Activated naive CD4-positive, alpha-beta T cell treated with anti-CD3 and anti-CD28 coated beads, Interleukin-2, amount 50 U/mL, for 24 hours (primary cell): ENCODE results near the gene FIGNL1.

Source experiments
- H3K27ac Mint-ChIP-seq: one replicate; pipeline ENCODE4 v1.8.0; 2021; ENCODE audit warnings: mild to moderate bottlenecking, mixed read lengths
- H3K27me3 Mint-ChIP-seq: one replicate; pipeline ENCODE4 v1.8.0; 2021; ENCODE audit warnings: mixed read lengths
- H3K36me3 Mint-ChIP-seq: one replicate; pipeline ENCODE4 v1.8.0; 2021; ENCODE audit warnings: mixed read lengths
- H3K4me1 Mint-ChIP-seq: one replicate; pipeline ENCODE4 v1.8.0; 2021; ENCODE audit warnings: mixed read lengths
- H3K4me3 Mint-ChIP-seq: one replicate; pipeline ENCODE4 v1.8.0; 2021; ENCODE audit warnings: mild to moderate bottlenecking, mixed read lengths
- H3K9me3 Mint-ChIP-seq: one replicate; pipeline ENCODE4 v1.8.0; 2021; ENCODE audit warnings: mixed read lengths

FIGNL1 gene

DNA sequence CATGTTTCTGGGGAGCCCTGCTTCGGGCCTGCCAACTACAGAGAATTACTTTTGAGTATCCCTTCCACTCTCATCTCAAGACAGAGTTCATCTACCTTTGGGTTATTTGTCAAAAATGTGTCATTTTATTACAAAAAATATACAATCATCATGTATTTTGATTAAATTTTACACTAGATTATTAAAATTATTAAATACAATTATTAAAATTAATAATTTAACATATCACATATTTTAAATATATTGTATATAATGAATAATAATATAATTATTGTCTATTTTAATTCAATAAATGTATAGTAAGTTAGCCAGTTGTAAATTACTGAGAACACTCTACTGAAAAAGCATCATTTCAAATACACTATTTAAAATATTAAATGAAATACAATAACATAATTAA is 50.9 kb downstream of the FIGNL1 start:
- Mint-ChIP-seq H3K27me3 (no peaks in the 10 kb centered on the region), H3K36me3 (peaks cover 40% of the 10 kb centered on the region), H3K27ac (peak overlapping the region; percentile 36), H3K9me3 (no peaks in the 10 kb centered on the region), H3K4me3 (no peak overlapping the region), H3K4me1 (peaks cover 71% of the 10 kb centered on the region)

DNA sequence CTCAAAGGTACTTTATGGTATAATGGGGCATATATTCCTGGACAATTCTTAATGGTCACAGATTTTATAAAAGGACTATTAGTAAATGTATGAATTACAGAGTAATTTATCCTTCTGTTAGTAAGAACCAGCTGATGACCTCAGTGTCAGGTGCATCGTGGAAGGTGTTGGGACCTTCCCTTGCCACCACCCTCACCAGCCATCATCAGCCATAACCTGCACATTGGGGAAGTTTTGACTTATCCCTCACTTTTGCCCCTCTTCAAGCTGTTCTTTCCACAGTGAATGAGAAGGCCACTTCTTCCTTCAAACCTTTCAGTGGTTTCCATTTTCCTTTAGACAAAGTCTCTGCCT is 52.2 kb downstream of the FIGNL1 start:
- H3K27ac Mint-ChIP-seq: peak overlapping the region; percentile 99
- peaks cover 41% of the 10 kb centered on the region for H3K36me3 Mint-ChIP-seq
- peaks cover 71% of the 10 kb centered on the region for H3K4me1 Mint-ChIP-seq
- H3K27me3 Mint-ChIP-seq: no peaks in the 10 kb centered on the region
- peak overlapping the region; percentile 81 for H3K4me3 Mint-ChIP-seq
- peaks cover 6% of the 10 kb centered on the region for H3K9me3 Mint-ChIP-seq

DNA sequence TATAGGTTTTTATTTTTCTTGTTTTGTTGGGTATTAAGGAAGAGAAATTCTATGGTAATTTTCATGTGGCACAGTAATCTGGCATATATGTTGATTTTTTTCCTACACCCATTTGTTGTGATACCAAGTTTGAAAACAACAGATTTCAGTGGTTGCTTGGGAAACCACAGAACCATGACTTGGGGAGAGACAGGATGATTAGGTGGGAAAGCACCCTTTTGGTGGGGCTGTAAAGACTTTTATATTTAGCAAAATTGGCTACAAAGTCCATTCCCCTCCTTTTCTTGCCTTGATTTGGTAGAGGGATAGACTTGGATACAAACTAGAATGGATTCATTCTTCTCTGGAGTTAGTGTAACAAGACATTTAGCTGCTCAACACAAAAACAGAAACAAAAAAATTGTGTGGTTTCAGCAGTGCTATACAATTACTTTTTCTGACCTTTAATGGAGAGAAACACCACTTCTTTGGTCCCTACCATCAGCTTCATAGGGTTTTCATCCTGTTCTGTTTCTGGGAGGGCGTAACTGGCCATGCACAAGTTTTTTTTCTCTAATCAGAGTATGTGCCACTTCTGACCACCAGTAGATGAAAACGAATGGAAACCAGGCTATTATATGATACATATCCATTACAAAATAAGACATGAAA is 52.7 kb downstream of the FIGNL1 start:
- H3K9me3 Mint-ChIP-seq: peaks cover 6% of the 10 kb centered on the region
- peak overlapping the region; percentile 99 for H3K27ac Mint-ChIP-seq
- peaks cover 71% of the 10 kb centered on the region for H3K4me1 Mint-ChIP-seq
- no peaks in the 10 kb centered on the region for H3K27me3 Mint-ChIP-seq
- peaks cover 45% of the 10 kb centered on the region for H3K36me3 Mint-ChIP-seq
- H3K4me3 Mint-ChIP-seq: peak overlapping the region; percentile 81

DNA sequence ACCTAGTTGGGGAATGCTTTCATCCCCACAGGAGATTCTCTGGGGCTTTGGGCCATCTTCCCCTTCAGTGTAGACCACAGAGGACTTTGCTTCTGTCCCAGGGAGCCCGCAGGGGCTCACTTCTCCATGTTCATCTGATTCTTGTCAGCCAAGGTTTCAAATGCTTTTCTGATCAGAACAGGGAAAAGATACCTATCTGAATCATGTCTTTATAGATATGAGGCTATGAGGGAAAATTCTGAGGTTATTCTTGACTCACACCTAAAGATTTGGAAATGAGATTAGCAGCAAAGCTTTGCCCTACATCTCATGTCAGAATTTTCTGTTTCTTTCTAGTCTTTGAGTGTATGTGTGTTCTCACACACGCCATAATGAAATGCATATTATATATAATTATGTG is 53.3 kb downstream of the FIGNL1 start:
- peaks cover 49% of the 10 kb centered on the region for H3K36me3 Mint-ChIP-seq
- no peaks in the 10 kb centered on the region for H3K27me3 Mint-ChIP-seq
- H3K4me3 Mint-ChIP-seq: peak overlapping the region; percentile 75
- H3K9me3 Mint-ChIP-seq: peaks cover 6% of the 10 kb centered on the region
- H3K4me1 Mint-ChIP-seq: peaks cover 76% of the 10 kb centered on the region
- peak overlapping the region; percentile 99 for H3K27ac Mint-ChIP-seq

DNA sequence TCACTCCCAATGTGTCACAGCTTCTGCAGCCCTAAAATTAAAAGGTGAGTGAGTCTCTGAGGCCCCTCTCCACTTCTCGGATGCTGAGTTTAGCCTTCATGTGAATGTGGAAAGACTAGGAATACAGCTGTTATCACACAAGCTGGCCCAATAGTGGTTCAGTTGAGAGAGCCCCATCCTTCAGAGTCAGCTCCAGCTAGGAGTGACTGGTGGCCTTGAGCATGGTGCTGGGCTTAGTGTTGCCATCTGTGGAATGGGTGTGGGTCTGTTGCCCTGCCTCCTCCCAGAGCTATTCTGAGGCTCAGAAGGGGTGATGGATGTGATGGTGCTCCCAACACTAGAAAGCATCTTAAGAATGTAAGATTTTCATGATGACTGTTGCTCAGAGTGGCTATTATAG is 55.8 kb downstream of the FIGNL1 start:
- peaks cover 54% of the 10 kb centered on the region for H3K36me3 Mint-ChIP-seq
- H3K4me1 Mint-ChIP-seq: peaks cover 89% of the 10 kb centered on the region
- peak overlapping the region; percentile 99 for H3K27ac Mint-ChIP-seq
- no peak overlapping the region for H3K4me3 Mint-ChIP-seq
- no peaks in the 10 kb centered on the region for H3K27me3 Mint-ChIP-seq
- H3K9me3 Mint-ChIP-seq: peaks cover 6% of the 10 kb centered on the region
